ENCODE data around the gene PAK1.

DNA sequence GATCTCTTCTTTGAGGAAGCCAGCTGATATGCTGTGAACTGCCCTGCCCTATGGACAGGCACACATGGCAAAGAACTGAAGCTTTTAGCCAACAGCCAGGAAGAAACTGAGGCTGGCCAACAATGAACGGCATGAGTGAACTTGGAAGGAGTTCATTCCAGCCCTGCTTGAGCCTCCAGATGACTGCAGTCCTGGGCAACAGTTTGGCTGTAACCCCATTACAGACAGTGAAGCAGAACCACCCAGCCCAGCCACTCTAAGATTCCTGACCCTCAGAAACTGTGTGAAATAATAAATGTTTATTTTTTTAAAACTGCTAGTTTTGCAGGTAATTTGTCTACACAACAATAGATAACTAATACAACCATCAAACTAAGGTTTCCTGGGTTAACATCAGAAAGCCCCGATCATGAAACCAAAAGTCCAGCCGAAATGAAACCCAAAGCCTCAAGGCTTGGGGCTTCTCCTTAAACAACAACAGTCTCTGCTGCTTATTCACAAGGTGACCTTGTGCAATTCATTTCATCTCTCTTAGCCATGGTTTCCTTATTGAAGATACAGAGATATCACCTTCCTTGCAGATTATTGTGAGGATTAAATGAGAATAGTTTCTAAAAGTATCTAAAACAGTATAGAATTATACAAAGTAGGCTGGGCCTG, 31.4 kb downstream of the PAK1 start:
- TF ChIP-seq SRF (CRISPR knock-in tag; IDR thresholded peaks at IDR 0.05) = no peak
- TF ChIP-seq, protein P1, sequence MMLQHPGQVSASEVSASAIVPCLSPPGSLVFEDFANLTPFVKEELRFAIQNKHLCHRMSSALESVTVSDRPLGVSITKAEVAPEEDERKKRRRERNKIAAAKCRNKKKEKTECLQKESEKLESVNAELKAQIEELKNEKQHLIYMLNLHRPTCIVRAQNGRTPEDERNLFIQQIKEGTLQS (IDR thresholded peaks at IDR 0.05) = no peak
- TF ChIP-seq, protein P1 (CRISPR knock-in tag; conservative IDR thresholded peaks at IDR 0.05) = no peak
- TF ChIP-seq NR2F6 (CRISPR knock-in tag; IDR thresholded peaks at IDR 0.05) = no peak
- TF ChIP-seq TEAD4 (IDR thresholded peaks at IDR 0.05; ENCODE audit: low read length) = no peak
- no peak for TF ChIP-seq TEAD4 (CRISPR knock-in tag; IDR thresholded peaks at IDR 0.05; ENCODE audit: borderline replicate concordance)
- no peak for TF ChIP-seq ZNF384 (IDR thresholded peaks at IDR 0.05; ENCODE audit: low read depth, low read length)
- TF ChIP-seq, protein P2, sequence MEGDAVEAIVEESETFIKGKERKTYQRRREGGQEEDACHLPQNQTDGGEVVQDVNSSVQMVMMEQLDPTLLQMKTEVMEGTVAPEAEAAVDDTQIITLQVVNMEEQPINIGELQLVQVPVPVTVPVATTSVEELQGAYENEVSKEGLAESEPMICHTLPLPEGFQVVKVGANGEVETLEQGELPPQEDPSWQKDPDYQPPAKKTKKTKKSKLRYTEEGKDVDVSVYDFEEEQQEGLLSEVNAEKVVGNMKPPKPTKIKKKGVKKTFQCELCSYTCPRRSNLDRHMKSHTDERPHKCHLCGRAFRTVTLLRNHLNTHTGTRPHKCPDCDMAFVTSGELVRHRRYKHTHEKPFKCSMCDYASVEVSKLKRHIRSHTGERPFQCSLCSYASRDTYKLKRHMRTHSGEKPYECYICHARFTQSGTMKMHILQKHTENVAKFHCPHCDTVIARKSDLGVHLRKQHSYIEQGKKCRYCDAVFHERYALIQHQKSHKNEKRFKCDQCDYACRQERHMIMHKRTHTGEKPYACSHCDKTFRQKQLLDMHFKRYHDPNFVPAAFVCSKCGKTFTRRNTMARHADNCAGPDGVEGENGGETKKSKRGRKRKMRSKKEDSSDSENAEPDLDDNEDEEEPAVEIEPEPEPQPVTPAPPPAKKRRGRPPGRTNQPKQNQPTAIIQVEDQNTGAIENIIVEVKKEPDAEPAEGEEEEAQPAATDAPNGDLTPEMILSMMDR (IDR thresholded peaks at IDR 0.05 in 2 of 3, conservative IDR thresholded peaks at IDR 0.05 in 1 of 3; ENCODE audit: insufficient read depth in 2 of 3, low read depth in 1 of 3, low read length in 3 of 3) = no peak
- no peak for TF ChIP-seq MAFF (IDR thresholded peaks at IDR 0.05; ENCODE audit: low read length)
- TF ChIP-seq ZNF347 (CRISPR knock-in tag; IDR thresholded peaks at IDR 0.05; ENCODE audit: low read depth) = no peak
- TF ChIP-seq RBFOX2 (IDR thresholded peaks at IDR 0.05; ENCODE audit: low read depth, low read length) = no peak
- TF ChIP-seq PHB2 (IDR thresholded peaks at IDR 0.05; ENCODE audit: low read depth) = no peak
- no peak for TF ChIP-seq IRF2 (CRISPR knock-in tag; IDR thresholded peaks at IDR 0.05)
- TF ChIP-seq NR1H2 (CRISPR knock-in tag; IDR thresholded peaks at IDR 0.05) = no peak
